NCI-H82 treated with DMSO at 0.1 percent for 48 hours (cell line): ENCODE results near the gene ERP44.
A peak's percentile ranks its signal among the peaks of the same experiment; 100 is the strongest.

Experiments
- DNase-seq: peaks from one replicate; lab custom pipeline; 2025; ENCODE audit not compliant: unreplicated experiment; lab: John Stamatoyannopoulos, UW

ERP44 gene

GRCh38 chr9:99953861-99954507 lies 144.8 kb downstream of the ERP44 start:
- no peak for DNase-seq

DNA sequence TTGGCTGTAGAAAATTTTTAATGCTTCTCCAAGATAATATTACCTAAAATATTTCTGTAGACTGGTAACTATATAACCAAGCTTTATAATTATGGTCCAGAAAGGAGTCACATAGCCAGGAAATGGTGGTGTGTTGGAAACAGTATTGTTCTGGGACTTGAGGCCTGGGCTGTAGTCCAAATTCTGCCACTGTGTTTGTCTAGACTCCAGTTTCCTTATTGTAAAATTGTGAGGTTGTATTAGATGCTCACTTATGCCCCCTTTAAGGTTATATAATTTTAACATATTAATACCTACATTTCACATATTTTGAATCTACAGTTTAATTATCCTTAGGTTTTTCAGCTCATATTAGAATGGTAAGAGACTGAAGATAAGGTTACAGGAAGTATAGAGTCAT lies 149.9 kb downstream of the ERP44 start:
- DNase-seq: no peak

DNA sequence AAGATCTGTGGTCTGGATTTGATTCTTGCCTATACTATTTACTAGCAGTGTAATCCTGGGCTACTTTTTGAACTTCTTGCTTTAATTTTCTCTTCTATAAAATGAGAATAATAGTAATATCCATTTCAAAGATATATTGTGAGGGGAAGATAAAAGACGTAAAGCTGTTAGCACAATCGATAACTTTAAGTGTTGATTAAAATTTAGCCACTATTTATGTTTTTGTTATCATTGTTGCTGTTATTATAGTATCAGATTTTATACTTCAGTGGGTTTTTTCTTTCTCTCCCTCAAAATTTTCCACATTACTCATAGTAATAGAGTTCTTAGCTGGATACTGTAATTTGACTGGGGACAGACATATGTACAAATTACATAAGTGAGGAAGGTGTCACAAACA lies 150.3 kb downstream of the ERP44 start:
- no peak for DNase-seq

DNA sequence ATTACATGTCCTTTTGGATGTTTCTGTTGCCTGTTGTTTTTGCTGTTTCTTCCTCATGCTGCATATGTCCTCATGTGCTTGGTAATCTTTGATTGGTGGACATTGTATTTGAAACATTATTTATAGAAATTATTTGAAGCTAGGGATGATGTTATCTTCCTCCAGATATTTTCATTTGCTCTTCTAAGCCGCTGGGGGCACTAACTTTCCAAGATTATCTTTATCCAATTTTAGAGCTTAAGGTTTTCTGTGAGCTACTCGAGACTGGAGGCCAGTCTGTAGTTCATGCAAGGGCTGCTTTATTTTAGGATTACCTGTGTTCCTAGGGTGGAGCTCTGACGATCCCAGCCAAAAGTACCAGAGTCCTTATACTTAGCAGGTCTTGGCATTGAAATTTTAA lies 151.4 kb downstream of the ERP44 start:
- peak; percentile 62 for DNase-seq

DNA sequence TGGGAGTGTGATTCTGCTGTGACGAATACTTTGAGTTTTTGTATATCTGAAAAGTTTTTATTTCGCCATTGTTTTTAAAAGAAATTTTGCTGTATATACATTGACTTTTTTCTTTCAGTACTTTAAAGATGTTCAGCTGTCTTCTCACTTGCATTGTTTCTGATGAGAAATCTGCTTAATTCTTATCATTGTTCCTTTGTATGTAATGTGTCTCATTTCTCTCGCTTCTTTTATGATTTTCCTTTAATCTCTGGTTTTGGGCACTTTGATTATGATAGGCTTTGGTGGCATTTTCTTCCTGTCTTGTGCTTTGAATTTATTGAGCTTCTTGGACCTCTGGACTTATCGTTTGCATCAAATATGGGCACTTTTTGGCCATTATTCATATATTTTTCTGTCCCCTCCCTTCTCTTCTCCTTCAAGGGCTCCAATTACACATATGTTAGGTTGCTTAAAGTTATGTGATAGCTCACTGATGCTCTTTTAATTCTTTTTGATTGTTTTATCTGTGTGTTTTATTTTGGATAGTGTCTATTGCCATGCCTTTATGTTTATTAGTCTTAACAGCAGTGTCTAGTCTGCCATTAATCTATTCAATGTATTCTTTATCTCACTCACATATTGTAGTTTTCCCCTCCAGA lies 161.7 kb downstream of the ERP44 start:
- DNase-seq: no peak

- DNase-seq: no peak
Observed at GRCh38 chr9:99931155-99931840, 167.5 kb downstream of the ERP44 start.

- no peak for DNase-seq
Observed at GRCh38 chr9:99929652-99930051, 169.1 kb downstream of the ERP44 start.
